ENCODE results near the gene PACS2. TPM values are rescaled to one million over a fixed set of nuclear protein-coding genes. Genes with fewer than 3 reads are reported as not detected.

PACS2 gene
- total and polyA plus RNA-seq, 2 donors (not counting 3 experiments of a cell fraction or from before 2014, with no cell fraction given) = 52.7 to 86.3 TPM

DNA sequence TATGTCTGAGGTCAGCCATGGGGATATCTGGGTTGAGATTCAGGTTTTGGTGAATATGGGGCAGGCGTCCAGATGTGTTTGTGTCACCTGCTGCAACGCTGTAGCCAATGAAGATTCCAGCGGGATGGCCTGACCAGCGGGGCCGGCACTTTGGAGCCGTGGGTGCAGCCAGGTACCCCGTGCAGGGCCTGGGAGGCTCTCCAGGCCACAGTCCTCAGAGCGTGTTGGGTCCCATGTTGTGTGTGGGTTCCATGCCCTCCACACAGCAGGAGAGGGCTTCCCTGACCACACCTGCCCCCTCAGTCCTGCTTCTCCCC is 80.9 kb downstream of the PACS2 start:
- Histone ChIP-seq H3K4me3 (replicated peaks in 1 of 3; ENCODE audit: insufficient read depth in 1 of 3, low read depth in 1 of 3, low read length in 3 of 3) (no peak overlapping the region), H3K9me3 (replicated peaks; ENCODE audit: control insufficient read depth, insufficient read depth, low read length) (no peaks in the 10 kb centered on the region), H3K36me3 (ENCODE audit: control insufficient read depth in 2 of 2, extremely low read depth in 1 of 2, insufficient read depth in 2 of 2, low read length in 2 of 2) (no peaks in the 10 kb centered on the region), H3K4me1 (ENCODE audit: control insufficient read depth, extremely low read depth, insufficient read depth, low read length) (peaks cover 21% of the 10 kb centered on the region), H4K20me1 (replicated peaks; ENCODE audit: control insufficient read depth, extremely low read depth, insufficient read depth, low read length) (no peaks in the 10 kb centered on the region), H3K9ac (replicated peaks; ENCODE audit: extremely low read depth, insufficient read depth, low read length) (no peak overlapping the region), H3K27me3 (ENCODE audit: control insufficient read depth in 2 of 2, insufficient read depth in 2 of 2, low read length in 2 of 2) (no peaks in the 10 kb centered on the region), H3K79me2 (ENCODE audit: control insufficient read depth, insufficient read depth, low read length) (peaks cover 4% of the 10 kb centered on the region), H3K27ac (ENCODE audit: insufficient read depth, low read depth, low read length) (no peak overlapping the region), H3K4me2 (ENCODE audit: insufficient read depth, low read length) (no peak overlapping the region), H2AFZ (ENCODE audit: low read depth, low read length) (no peak overlapping the region), H3K9me1 (replicated peaks; ENCODE audit: control insufficient read depth, extremely low read depth, insufficient read depth, low read length) (no peaks in the 10 kb centered on the region)
- DNase-seq (ENCODE audit: low read depth, low spot score) = no peak
- dilution Hi-C loops (cut with MboI; ENCODE audit: extremely low pct_ligation_motif_present, low sequenced_read_pairs) (no loop called here), intact Hi-C loops (cut with micrococcal nuclease) (loop anchor here (5.0 kb wide), 1 partner anchor 37 kb away; no protein-coding TSS in a partner anchor)
- POLR2A ChIA-PET = no interaction called here
- no TSS peak for BruUV-seq (replicated peaks)
- FAIRE-seq = no peak
- CTCF ChIA-PET = interaction anchor here (1.2 to 2.3 kb wide), 2 partner anchors 8 to 25 kb away, joined by 3 to 9 read pairs; no protein-coding TSS in a partner anchor
- TF ChIP-seq, protein P1, sequence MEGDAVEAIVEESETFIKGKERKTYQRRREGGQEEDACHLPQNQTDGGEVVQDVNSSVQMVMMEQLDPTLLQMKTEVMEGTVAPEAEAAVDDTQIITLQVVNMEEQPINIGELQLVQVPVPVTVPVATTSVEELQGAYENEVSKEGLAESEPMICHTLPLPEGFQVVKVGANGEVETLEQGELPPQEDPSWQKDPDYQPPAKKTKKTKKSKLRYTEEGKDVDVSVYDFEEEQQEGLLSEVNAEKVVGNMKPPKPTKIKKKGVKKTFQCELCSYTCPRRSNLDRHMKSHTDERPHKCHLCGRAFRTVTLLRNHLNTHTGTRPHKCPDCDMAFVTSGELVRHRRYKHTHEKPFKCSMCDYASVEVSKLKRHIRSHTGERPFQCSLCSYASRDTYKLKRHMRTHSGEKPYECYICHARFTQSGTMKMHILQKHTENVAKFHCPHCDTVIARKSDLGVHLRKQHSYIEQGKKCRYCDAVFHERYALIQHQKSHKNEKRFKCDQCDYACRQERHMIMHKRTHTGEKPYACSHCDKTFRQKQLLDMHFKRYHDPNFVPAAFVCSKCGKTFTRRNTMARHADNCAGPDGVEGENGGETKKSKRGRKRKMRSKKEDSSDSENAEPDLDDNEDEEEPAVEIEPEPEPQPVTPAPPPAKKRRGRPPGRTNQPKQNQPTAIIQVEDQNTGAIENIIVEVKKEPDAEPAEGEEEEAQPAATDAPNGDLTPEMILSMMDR (IDR thresholded peaks at IDR 0.05; ENCODE audit: extremely low read depth in 1 of 2, insufficient read depth in 1 of 2, low read depth in 1 of 2, low read length in 2 of 2) = no peak
- TF ChIP-seq FOS (IDR thresholded peaks at IDR 0.05; ENCODE audit: borderline replicate concordance, insufficient read depth, low read length) = no peak

GRCh38 chr14:105397350-105397931 is 82.9 kb downstream of the PACS2 start:
- ChIA-PET CTCF (interaction anchor here (0.9 to 2.3 kb wide), 2 partner anchors 27 to 84 kb away, joined by 5 to 9 read pairs; no protein-coding TSS in a partner anchor), POLR2A (interaction anchor here (0.5 kb wide), 1 partner anchor 9 kb away, joined by 4 read pairs; no protein-coding TSS in a partner anchor)
- intact Hi-C loops (cut with micrococcal nuclease) (loop anchor here (5.0 kb wide), 1 partner anchor 35 kb away; no protein-coding TSS in a partner anchor), dilution Hi-C loops (cut with MboI; ENCODE audit: extremely low pct_ligation_motif_present, low sequenced_read_pairs) (no loop called here)
- H3K27ac ChIP-seq (ENCODE audit: insufficient read depth, low read depth, low read length) = peak overlapping the region; percentile 60
- no peaks in the 10 kb centered on the region for H3K27me3 ChIP-seq (ENCODE audit: control insufficient read depth in 2 of 2, insufficient read depth in 2 of 2, low read length in 2 of 2)
- H3K36me3 ChIP-seq (ENCODE audit: control insufficient read depth in 2 of 2, extremely low read depth in 1 of 2, insufficient read depth in 2 of 2, low read length in 2 of 2) = no peaks in the 10 kb centered on the region
- no peaks in the 10 kb centered on the region for H4K20me1 ChIP-seq (replicated peaks; ENCODE audit: control insufficient read depth, extremely low read depth, insufficient read depth, low read length)
- peaks cover 21% of the 10 kb centered on the region for H3K4me1 ChIP-seq (ENCODE audit: control insufficient read depth, extremely low read depth, insufficient read depth, low read length)
- no peaks in the 10 kb centered on the region for H3K9me1 ChIP-seq (replicated peaks; ENCODE audit: control insufficient read depth, extremely low read depth, insufficient read depth, low read length)
- no peaks in the 10 kb centered on the region for H3K9me3 ChIP-seq (replicated peaks; ENCODE audit: control insufficient read depth, insufficient read depth, low read length)
- no peak for TF ChIP-seq MAX (IDR thresholded peaks at IDR 0.05; ENCODE audit: insufficient read depth, insufficient read length)
- TF ChIP-seq GATA2 (IDR thresholded peaks at IDR 0.05; ENCODE audit: insufficient read depth, insufficient read length, low read depth, low read length) = no peak
- TF ChIP-seq FOS (IDR thresholded peaks at IDR 0.05; ENCODE audit: borderline replicate concordance, insufficient read depth, low read length) = no peak
- no peak for TF ChIP-seq MYC (IDR thresholded peaks at IDR 0.05; ENCODE audit: low read depth, low read length)
- no peak for TF ChIP-seq EZH2 (IDR thresholded peaks at IDR 0.05; ENCODE audit: borderline replicate concordance, low read depth, low read length, severe bottlenecking)
- no peak for TF ChIP-seq POLR2A (IDR thresholded peaks at IDR 0.05; ENCODE audit: low read depth, low read length)
- no peak for TF ChIP-seq POLR2AphosphoS5 (IDR thresholded peaks at IDR 0.05; ENCODE audit: insufficient read depth, low read depth, low read length)
- no peak for TF ChIP-seq JUN (IDR thresholded peaks at IDR 0.05; ENCODE audit: borderline replicate concordance, insufficient read depth, insufficient read length, low read depth)
- TF ChIP-seq, protein P1 (IDR thresholded peaks at IDR 0.05; ENCODE audit: extremely low read depth in 1 of 2, insufficient read depth in 1 of 2, low read depth in 1 of 2, low read length in 2 of 2) = no peak
- FAIRE-seq (peak; percentile 50), DNase-seq (ENCODE audit: low read depth, low spot score) (peak; percentile 18)
- BruUV-seq (replicated peaks) = no TSS peak
- peak overlapping the region in 1 of 3 experiments; percentile 51 for H3K4me3 ChIP-seq (replicated peaks in 1 of 3; ENCODE audit: insufficient read depth in 1 of 3, low read depth in 1 of 3, low read length in 3 of 3)
- peaks cover 4% of the 10 kb centered on the region for H3K79me2 ChIP-seq (ENCODE audit: control insufficient read depth, insufficient read depth, low read length)
- H2AFZ ChIP-seq (ENCODE audit: low read depth, low read length) = no peak overlapping the region
- H3K9ac ChIP-seq (replicated peaks; ENCODE audit: extremely low read depth, insufficient read depth, low read length) = peak overlapping the region; percentile 67
- H3K4me2 ChIP-seq (ENCODE audit: insufficient read depth, low read length) = peak overlapping the region; percentile 59
